AML-193 (cell line): ENCODE data around the gene SCNN1B.
"Not testable (repeated sequence)": the region's sequence is repeated elsewhere in the genome, so short reads cannot be mapped to it uniquely, and the experiment has no call there.

ENCODE experiments used
- DNase-seq, 2 experiments: peaks; one replicate each; lab custom pipeline; 2025; lab: John Stamatoyannopoulos, UW

The SCNN1B gene

GRCh38 chr16:23381702-23382101, 79.6 kb downstream of the SCNN1B start:
- not testable (repeated sequence) for DNase-seq

DNA sequence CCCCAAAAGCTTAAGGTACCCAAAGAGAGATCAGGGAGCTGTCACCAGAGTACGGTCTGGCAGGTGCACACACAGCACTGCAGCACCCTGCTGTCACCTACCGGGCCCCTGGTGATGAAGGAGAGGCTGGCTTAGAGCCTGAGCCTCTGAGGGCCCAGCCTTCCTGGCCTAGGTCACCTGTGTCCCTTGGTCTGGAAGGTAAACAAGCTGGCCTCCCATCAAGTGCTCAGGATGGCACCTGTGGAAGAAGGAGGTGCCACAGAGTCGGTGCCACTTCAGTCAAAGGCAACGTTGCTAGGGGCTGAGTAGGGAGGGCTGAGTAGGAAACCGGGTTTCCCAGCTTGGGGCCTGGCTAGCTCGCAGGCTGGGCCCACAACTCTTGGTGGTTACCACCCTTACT, 80.2 kb downstream of the SCNN1B start:
- no peak for DNase-seq

- DNase-seq = no peak
Measured at GRCh38 chr16:23383881-23384280, 81.8 kb downstream of the SCNN1B start.

GRCh38 chr16:23384878-23385277, 82.8 kb downstream of the SCNN1B start:
- DNase-seq = no peak

GRCh38 chr16:23385441-23385840, 83.3 kb downstream of the SCNN1B start:
- no peak for DNase-seq

DNA sequence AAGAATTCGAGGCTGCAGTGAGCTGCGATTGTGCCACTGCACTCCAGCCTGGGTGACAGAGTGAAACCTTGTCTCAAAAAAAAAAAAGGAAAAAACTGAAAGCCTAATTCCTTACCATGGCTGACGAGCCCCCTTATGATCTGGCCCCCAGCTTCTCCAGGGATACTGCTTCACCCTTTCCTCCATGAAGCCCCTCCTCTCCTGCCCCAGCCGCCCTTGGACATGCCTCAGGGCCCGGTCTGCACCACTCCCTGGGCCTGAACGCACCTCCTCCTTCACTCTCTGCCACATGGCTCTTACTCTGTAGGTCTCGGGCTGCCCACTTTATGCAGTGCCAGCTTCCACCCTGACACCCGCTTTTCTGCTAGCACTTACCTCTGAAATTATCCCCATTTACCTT, 85.6 kb downstream of the SCNN1B start:
- DNase-seq = no peak

GRCh38 chr16:23388786-23389185, 86.7 kb downstream of the SCNN1B start:
- no peak for DNase-seq

GRCh38 chr16:23389201-23389600, 87.1 kb downstream of the SCNN1B start:
- no peak for DNase-seq

DNA sequence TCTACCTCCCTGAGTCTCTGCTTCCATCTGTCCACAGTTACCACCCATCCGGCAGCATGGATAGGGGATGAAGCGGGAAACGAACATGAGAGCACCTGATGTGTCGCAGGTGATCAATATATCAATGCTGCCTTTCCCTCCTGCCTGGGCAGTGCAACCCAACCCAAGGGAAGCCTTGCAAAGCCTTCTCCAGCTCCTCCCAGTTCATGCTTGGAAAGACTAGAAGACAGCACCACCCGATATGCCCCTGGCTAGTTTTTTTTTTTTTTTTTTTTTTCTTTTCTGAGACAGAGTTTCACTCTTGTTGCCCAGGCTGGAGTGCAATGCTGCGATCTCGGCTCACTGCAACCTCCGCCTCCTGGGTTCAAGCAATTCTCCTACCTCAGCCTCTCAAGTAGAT, 87.8 kb downstream of the SCNN1B start:
- not testable (repeated sequence) for DNase-seq

DNA sequence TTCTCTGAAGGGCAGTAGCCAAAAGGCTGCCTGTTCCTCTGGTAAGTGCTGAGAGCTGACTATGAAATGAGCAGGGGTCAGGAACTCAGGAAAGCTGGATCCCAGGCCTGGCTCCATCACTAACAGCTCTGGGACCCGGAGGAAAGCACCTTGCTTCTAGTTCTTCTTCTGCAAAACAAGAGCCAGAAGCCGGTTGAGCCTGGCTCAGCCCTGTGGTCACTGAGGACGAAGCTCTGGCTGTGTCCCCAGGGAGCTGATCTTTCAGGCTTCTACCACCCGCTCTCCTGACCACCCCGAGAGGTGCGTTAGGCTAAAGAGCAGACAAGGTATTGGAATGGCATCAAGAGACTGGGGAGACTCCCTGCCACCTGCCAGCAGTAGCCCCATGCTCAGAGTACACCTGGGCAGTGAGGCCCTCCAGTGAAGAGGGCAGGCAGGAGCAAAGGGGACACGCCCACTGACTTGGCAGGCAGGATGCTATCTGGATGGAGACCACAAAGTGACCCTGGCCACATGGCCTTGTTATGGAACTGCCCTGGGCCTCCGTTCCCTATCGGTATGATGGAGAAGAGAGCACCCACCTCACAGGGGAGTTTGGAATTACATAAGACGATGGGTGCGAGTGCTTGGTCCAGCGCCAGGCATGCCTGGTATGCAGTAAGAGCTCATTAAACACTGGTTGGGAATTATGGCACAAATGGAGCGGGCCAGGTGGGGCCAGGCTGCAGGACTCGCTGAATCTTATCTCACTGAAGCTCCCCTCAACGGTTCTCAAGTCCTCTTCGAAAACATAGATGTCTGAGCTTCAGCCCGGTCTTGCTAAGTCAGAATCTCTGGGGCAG, 89.5 kb downstream of the SCNN1B start:
- no peak for DNase-seq

DNA sequence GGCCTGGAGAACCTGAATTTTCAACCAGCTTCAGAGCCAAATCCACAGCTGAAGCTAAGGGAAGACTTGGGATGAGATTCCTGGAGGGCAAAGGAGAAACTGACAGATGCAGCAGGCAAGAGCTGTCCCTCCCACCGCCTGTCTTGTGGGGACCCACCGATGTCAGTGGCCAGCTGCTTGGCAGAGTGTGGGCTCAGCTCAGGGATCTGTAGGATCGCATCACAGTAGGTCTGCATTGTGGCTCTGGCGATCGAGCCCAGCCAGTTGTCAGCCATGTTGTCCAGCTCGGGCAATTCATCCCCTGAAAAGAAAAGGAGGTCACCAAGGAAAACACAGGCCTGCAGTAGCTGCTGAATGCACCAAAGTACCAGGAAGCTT, 90.1 kb downstream of the SCNN1B start:
- DNase-seq = no peak

GRCh38 chr16:23394141-23394831, 92.2 kb downstream of the SCNN1B start:
- DNase-seq = no peak

DNA sequence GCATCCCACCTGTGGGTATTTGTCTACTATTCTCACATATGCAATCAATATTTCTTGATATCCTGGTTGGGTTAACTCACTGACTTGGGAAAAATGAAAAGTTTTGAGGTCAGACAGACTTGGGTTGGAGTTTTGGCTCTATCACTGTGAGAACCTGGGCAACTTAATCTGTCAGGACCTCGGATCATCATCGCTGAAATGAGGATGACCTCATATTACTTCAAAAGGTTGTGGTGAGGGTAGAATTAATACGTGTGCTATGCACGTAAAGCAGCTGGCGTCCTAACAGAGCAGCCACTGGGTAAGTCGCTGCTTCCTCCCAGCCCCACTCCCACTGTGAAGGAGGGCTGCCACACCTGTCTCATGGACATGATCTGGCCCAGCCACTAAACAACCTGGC, 93.6 kb downstream of the SCNN1B start:
- DNase-seq = no peak

GRCh38 chr16:23397464-23397863, 95.4 kb downstream of the SCNN1B start:
- DNase-seq = no peak

- DNase-seq = no peak
Measured at GRCh38 chr16:23398987-23399805, 97.1 kb downstream of the SCNN1B start.

GRCh38 chr16:23400447-23400846, 98.3 kb downstream of the SCNN1B start:
- DNase-seq = not testable (repeated sequence)

- no peak for DNase-seq
Measured at GRCh38 chr16:23401139-23401538, 99.0 kb downstream of the SCNN1B start.

DNA sequence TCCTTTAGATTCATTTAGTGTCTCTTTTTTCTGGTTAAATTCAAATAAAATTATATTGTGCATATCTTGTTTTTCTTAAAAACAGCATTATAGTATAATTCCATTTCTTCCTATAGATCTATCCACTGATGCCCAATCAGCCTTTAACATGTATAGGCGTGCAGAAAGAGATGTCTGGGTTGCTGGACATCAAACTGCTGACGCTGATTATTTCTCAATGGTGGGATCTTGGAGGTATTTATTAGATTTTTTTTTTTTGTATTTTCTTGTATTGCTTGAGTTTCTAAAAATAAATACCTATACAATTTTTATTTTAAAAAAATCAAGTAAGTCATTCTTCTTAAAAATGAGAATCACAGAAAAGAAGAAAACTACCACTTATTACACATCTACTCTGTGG, 100.0 kb downstream of the SCNN1B start:
- no peak for DNase-seq

DNA sequence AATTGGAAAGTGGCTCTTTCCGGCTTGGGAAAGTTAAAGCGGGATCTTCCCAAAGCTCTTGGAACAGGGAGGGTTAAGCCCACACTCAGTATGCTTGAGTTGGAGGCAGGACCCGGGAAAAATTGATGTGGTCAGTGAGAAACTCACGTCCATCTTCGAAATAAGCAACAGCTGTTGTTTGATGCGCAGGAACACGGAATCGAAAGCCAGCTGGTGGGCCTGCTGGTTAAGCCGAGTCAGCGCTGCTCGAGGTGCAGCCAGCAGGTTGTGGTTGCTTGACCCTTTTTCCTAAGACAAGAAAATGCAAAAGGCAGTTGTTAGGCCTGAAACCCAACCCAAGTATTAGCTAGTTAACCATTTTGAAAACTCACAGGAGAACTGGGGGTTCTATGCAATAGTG, 101.4 kb downstream of the SCNN1B start:
- no peak for DNase-seq

DNA sequence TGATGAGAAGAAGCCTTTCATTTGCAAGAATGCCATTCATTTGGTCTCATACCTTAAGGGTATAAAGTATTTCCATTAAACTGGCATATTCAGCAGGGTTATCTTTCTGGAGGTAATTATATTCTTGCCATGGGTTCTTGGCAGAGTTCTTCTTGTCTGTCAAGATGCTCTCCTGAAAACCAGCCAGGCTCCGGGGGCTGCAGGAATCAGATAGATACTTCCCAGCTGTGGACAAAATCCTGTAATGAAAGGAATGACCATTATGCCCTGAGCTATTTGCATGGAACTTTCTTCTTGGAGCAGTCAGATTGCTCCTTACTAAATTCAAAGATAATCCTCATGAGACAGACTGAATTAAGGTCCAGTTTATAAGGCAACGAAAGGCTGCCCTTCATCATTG, 103.9 kb downstream of the SCNN1B start:
- DNase-seq = no peak

GRCh38 chr16:23406546-23407240, 104.6 kb downstream of the SCNN1B start:
- no peak for DNase-seq
